DOHH2 (cell line): ENCODE data around the gene KCTD12.

Source experiments
- H3F3A ChIP-seq: fragments of 200-600 bp; sonication (generic), shearing (Covaris generic); 2 replicates; pipeline ENCODE4 v1.6.0; 2016; ENCODE audit warnings: antibody characterized with exemption, mild to moderate bottlenecking; ENCODE audit not compliant: control insufficient read depth, insufficient read depth
- H3K27ac ChIP-seq: fragments of 200-600 bp; sonication (generic); 2 replicates; pipeline ENCODE4 v1.5.1; 2014; ENCODE audit warnings: low read depth, mild to moderate bottlenecking, low read length, moderate library complexity
- H3K27me3 ChIP-seq: fragments of 200-600 bp; sonication (generic); 2 replicates; pipeline ENCODE4 v1.6.1; 2014; ENCODE audit warnings: mild to moderate bottlenecking, low read length, mixed read lengths; ENCODE audit not compliant: control insufficient read depth
- H3K36me3 ChIP-seq: fragments of 200-600 bp; sonication (generic); 2 replicates; pipeline ENCODE4 v1.6.1; 2014; ENCODE audit warnings: mild to moderate bottlenecking, low read length, moderate library complexity, mixed read lengths; ENCODE audit not compliant: control insufficient read depth
- H3K4me1 ChIP-seq: fragments of 200-600 bp; sonication (generic); 2 replicates; pipeline ENCODE4 v1.6.1; 2014; ENCODE audit warnings: mild to moderate bottlenecking, low read length, mixed read lengths; ENCODE audit not compliant: control insufficient read depth
- H3K4me2 ChIP-seq: fragments of 200-600 bp; sonication (generic); 2 replicates; pipeline ENCODE4 v1.6.0; 2014; ENCODE audit warnings: mild to moderate bottlenecking, low read length, moderate library complexity
- H3K4me3 ChIP-seq: fragments of 200-600 bp; sonication (generic); 2 replicates; pipeline ENCODE4 v1.5.1; 2014; ENCODE audit warnings: mild to moderate bottlenecking, low read length, mixed read lengths
- H3K79me2 ChIP-seq: fragments of 200-600 bp; sonication (generic); 2 replicates; pipeline ENCODE4 v1.6.1; 2014; ENCODE audit warnings: mild to moderate bottlenecking, low read length, mixed read lengths; ENCODE audit not compliant: control insufficient read depth
- H3K9me2 ChIP-seq: fragments of 200-600 bp; sonication (generic); replicated peaks from 2 replicates; pipeline ENCODE4 v1.6.1; 2014; ENCODE audit warnings: mild to moderate bottlenecking, low read length, mixed read lengths; ENCODE audit not compliant: control insufficient read depth
- H3K9me3 ChIP-seq: fragments of 200-600 bp; sonication (generic); 2 replicates; pipeline ENCODE4 v1.6.1; 2014; ENCODE audit warnings: antibody characterized with exemption, low read length, mixed read lengths; ENCODE audit not compliant: control insufficient read depth, insufficient read depth
- H4K20me1 ChIP-seq: fragments of 200-600 bp; sonication (generic); 2 replicates; pipeline ENCODE4 v1.6.0; 2014; ENCODE audit warnings: low read depth, mild to moderate bottlenecking, antibody characterized with exemption, low read length, moderate library complexity; ENCODE audit not compliant: control insufficient read depth, insufficient read depth
- EZH2phosphoT487 ChIP-seq: fragments of 200-600 bp; sonication (generic); IDR thresholded peaks from 2 replicates; pipeline ENCODE4 v1.6.1; 2017; ENCODE audit warnings: borderline replicate concordance, mild to moderate bottlenecking, antibody characterized with exemption, low read length, moderate library complexity, mixed read lengths
- TF ChIP-seq, protein P1 (sequence below): fragments of 200-600 bp; sonication (generic); IDR thresholded peaks from one replicate; pipeline ENCODE4 v1.5.1; 2014; ENCODE audit warnings: antibody characterized with exemption, mild to moderate bottlenecking, low read depth, low read length; ENCODE audit not compliant: poor library complexity, severe bottlenecking

KCTD12 gene

DNA sequence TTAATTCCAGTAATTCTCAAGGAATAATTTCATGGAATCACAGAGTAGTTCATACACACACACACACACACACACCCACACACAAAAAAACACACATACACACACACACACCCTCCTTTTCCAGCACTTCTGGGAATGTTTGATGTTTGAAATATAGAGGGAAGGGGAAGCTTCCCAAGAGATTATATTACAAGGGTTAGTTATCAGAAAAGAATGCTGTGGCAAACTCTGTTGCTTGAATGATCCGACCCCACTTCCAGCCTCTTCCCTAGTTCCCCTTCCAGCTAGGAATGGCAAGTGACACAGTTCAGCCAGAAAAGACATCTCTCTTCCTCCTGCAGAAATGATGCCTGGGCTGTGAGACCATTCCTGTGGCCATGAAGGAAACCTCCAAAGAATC, 49.9 kb downstream of the KCTD12 start:
- H3F3A ChIP-seq = no peaks in the 10 kb centered on the region
- H3K4me3 ChIP-seq = no peak overlapping the region
- no peaks in the 10 kb centered on the region for H3K9me3 ChIP-seq
- no peaks in the 10 kb centered on the region for H3K79me2 ChIP-seq
- no peaks in the 10 kb centered on the region for H3K9me2 ChIP-seq
- H3K27me3 ChIP-seq = no peaks in the 10 kb centered on the region
- no peaks in the 10 kb centered on the region for H4K20me1 ChIP-seq
- no peak overlapping the region for H3K27ac ChIP-seq
- TF ChIP-seq EZH2phosphoT487 = no peak
- TF ChIP-seq, protein P1, sequence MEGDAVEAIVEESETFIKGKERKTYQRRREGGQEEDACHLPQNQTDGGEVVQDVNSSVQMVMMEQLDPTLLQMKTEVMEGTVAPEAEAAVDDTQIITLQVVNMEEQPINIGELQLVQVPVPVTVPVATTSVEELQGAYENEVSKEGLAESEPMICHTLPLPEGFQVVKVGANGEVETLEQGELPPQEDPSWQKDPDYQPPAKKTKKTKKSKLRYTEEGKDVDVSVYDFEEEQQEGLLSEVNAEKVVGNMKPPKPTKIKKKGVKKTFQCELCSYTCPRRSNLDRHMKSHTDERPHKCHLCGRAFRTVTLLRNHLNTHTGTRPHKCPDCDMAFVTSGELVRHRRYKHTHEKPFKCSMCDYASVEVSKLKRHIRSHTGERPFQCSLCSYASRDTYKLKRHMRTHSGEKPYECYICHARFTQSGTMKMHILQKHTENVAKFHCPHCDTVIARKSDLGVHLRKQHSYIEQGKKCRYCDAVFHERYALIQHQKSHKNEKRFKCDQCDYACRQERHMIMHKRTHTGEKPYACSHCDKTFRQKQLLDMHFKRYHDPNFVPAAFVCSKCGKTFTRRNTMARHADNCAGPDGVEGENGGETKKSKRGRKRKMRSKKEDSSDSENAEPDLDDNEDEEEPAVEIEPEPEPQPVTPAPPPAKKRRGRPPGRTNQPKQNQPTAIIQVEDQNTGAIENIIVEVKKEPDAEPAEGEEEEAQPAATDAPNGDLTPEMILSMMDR = no peak
- H3K4me1 ChIP-seq = no peaks in the 10 kb centered on the region
- H3K36me3 ChIP-seq = no peaks in the 10 kb centered on the region
- no peak overlapping the region for H3K4me2 ChIP-seq

DNA sequence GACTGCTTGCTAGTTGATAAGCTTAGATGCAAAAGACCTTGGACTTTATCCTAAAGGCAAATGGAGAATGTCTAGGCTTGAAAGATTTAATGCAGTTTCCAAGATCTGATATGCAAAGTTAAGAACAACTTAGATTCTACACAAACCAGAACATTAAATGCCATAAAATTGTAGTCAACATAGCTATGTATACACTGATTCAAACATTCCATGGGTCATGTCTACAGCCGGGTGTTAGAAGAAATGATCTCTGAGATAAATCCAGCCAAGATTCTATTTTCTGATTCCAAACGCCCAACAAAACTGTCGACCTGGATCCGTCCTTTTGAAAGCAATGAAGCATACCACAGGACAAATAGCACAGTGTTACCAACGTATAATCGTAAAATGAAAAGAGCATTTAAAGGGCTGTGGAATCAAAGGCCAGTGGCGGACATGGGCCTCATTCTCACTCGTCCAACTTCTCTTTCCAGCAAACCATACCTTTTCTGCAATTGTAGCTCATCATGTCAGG, 52.7 kb downstream of the KCTD12 start:
- no peak for TF ChIP-seq EZH2phosphoT487
- TF ChIP-seq, protein P1 = no peak
- Histone ChIP-seq H3K27me3 (no peaks in the 10 kb centered on the region), H4K20me1 (no peaks in the 10 kb centered on the region)

DNA sequence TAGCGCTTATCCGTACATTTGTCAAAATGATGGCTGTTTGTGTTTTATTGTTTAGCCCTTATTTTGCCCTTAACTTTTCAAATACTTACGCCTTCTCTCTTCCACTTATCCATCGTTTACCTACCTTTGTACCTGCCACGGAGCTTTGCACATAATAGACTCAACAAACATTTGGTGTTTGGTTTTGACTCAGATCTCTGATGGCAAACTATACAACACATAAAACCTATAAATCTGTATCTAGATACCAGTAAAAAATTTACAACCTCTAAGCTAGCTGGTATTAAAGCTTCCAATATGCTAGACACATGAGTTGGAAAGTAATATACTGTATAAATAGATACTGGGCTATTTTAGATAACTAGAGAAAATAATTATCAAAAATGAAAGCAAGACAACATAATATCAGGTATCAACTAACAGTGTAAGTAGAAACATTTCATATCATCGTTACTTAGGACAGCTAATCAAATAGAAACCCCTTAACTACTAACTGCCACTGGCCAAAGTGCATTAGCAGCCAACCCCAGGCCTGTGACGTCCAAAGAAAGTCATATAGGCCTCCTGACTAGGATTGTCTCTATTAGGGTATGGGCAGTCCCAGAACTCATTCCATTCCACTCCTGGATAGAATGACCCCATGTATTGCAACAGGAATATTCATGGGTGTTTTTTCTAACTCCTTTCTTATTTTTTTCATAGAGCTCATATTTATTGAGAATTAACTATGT, 53.8 kb downstream of the KCTD12 start:
- H3K79me2 ChIP-seq = no peaks in the 10 kb centered on the region
- no peaks in the 10 kb centered on the region for H3K4me1 ChIP-seq
- TF ChIP-seq, protein P1 = no peak
- no peak for TF ChIP-seq EZH2phosphoT487
- no peak overlapping the region for H3K4me2 ChIP-seq
- H4K20me1 ChIP-seq = no peaks in the 10 kb centered on the region
- H3F3A ChIP-seq = no peaks in the 10 kb centered on the region
- H3K27me3 ChIP-seq = no peaks in the 10 kb centered on the region
- no peak overlapping the region for H3K4me3 ChIP-seq
- H3K36me3 ChIP-seq = no peaks in the 10 kb centered on the region
- no peaks in the 10 kb centered on the region for H3K9me2 ChIP-seq
- H3K27ac ChIP-seq = no peak overlapping the region
- H3K9me3 ChIP-seq = no peaks in the 10 kb centered on the region

More for the DNA sequence above, 52.7 kb downstream of the KCTD12 start:
- Histone ChIP-seq H3K27ac (no peak overlapping the region), H3K36me3 (no peaks in the 10 kb centered on the region), H3K9me2 (no peaks in the 10 kb centered on the region), H3K79me2 (no peaks in the 10 kb centered on the region), H3K9me3 (no peaks in the 10 kb centered on the region), H3F3A (no peaks in the 10 kb centered on the region), H3K4me1 (no peaks in the 10 kb centered on the region), H3K4me3 (no peak overlapping the region), H3K4me2 (no peak overlapping the region)
